Epithelial cell of esophagus (primary cell): ENCODE data around the gene FBXW4.
A peak's percentile ranks its signal among the peaks of the same experiment; 100 is the strongest.

Experiments used
- DNase-seq: peaks from one replicate; pipeline ENCODE4 v3.0.0; 2010; ENCODE audit warnings: low read depth
- H3K4me3 ChIP-seq: 2 replicates; pipeline ENCODE4 v1.5.1; 2011; ENCODE audit warnings: mild to moderate bottlenecking, low read length, control low read depth
- TF ChIP-seq, protein P1 (sequence below): IDR thresholded peaks from 2 replicates; pipeline ENCODE4 v1.5.1; 2011; ENCODE audit warnings: low read depth, mild to moderate bottlenecking, low read length, control low read depth, inconsistent platforms; ENCODE audit not compliant: insufficient read depth; ENCODE audit errors: missing control alignments

Gene FBXW4

DNA sequence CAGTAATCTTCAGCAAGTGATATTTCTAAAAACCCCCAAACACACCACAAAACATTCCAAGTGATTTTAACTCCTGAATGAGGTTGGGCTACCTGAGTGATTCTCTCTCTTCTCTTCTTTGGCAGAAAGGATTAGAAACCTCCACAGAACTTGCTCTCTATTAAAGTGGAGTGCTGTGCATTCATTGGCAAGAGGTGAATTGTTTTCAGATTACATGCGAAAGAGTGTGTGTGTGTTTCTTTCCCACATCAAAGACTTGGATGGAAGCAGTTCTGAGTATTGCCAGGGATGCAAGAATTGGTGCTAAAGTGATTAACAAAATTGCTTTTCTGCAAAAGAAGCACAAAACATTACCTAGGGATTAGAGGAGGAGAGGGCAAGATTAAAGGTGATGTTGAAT is 13.1 kb upstream of the FBXW4 start:
- TF ChIP-seq, protein P1, sequence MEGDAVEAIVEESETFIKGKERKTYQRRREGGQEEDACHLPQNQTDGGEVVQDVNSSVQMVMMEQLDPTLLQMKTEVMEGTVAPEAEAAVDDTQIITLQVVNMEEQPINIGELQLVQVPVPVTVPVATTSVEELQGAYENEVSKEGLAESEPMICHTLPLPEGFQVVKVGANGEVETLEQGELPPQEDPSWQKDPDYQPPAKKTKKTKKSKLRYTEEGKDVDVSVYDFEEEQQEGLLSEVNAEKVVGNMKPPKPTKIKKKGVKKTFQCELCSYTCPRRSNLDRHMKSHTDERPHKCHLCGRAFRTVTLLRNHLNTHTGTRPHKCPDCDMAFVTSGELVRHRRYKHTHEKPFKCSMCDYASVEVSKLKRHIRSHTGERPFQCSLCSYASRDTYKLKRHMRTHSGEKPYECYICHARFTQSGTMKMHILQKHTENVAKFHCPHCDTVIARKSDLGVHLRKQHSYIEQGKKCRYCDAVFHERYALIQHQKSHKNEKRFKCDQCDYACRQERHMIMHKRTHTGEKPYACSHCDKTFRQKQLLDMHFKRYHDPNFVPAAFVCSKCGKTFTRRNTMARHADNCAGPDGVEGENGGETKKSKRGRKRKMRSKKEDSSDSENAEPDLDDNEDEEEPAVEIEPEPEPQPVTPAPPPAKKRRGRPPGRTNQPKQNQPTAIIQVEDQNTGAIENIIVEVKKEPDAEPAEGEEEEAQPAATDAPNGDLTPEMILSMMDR: no peak
- no peak for DNase-seq

GRCh38 chr10:101704331-101704730 is 9.4 kb upstream of the FBXW4 start:
- TF ChIP-seq, protein P1: no peak
- DNase-seq: no peak
- no peak overlapping the region for H3K4me3 ChIP-seq

More for the DNA sequence above, 13.1 kb upstream of the FBXW4 start:
- no peak overlapping the region for H3K4me3 ChIP-seq

DNA sequence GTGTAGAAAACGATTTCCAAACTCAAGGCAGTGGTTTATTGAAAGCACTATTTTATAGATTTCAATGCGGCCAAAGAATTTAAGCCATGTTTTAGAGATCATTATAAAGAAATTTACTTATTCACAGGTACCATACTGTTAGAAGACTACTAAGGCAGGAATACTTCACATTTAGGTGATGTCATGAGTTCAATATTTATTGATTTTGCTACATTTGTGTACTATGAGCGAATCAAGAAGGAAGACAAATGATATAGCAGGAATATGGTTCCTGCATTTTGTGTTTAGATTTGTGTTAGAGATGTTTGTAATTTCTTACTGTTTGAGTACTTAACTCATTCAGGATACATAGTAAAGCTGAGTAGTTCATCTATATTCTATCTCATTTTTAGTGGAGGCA is 1.7 kb upstream of the FBXW4 start:
- no peak for DNase-seq
- TF ChIP-seq, protein P1: no peak
- H3K4me3 ChIP-seq: no peak overlapping the region

GRCh38 chr10:101695404-101695890 is 477 bp upstream of the FBXW4 start:
- TF ChIP-seq, protein P1: no peak
- H3K4me3 ChIP-seq: peak overlapping the region; percentile 43
- DNase-seq: no peak

DNA sequence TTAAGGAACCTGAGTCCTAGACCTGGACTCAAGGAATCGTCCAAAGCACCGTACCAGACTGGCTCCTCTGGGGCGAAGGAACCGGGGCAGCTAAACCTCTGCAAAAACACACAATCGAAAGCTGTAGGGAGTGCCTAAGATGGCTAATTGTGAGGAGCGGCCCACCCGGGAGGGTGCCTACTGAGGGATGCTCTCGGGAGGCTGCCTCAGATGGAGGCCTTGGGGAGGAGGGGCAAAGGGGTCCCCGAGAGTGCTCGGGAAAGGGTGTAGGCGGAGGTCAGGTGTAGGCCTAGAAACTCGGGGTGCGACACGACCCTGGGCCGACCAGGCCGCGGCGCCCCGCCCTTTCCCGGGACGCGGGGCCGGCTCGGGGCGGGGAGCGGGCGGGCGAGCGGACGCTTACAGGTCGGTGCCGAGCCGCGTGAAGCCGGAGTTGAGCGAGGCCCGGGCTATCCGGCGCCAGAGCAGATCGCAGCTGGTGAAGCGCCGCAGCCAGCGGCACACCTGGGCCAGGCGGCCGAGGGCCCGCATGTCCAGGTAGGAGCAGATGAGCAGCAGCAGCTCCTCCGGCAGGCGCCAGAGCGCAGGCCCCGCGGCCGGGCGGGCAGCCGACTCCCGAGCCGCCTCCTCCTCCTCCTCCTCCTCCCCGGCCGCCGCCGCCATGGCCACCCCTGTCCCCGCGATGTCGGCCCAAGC is 844 bp downstream of the FBXW4 start:
- H3K4me3 ChIP-seq: peak overlapping the region; percentile 79
- DNase-seq: peak; percentile 56
- TF ChIP-seq, protein P1: no peak

- H3K4me3 ChIP-seq: peak overlapping the region; percentile 79
- TF ChIP-seq, protein P1: no peak
- peak; percentile 21 for DNase-seq
Observed at GRCh38 chr10:101693651-101693977, 1.4 kb downstream of the FBXW4 start.

- no peak for DNase-seq
- TF ChIP-seq, protein P1: no peak
- H3K4me3 ChIP-seq: no peak overlapping the region
Observed at GRCh38 chr10:101691081-101691480, 3.9 kb downstream of the FBXW4 start.
